Head of caudate nucleus (tissue), 42 donors: ENCODE measurements around the gene CCNL1.
"Not testable (repeated sequence)": the region's sequence is repeated elsewhere in the genome, so short reads cannot be mapped to it uniquely, and the experiment has no call there.

Source experiments
- DNase-seq, 42 donors: peaks; one replicate each; pipeline versions ENCODE4 v3.0.0 to v3.0.0-alpha.2; 2020 to 2021; ENCODE audit warnings: mixed read lengths in 7 of 42
- intact Hi-C: fragments of 100-400 bp; cut with DNase I; formaldehyde crosslinking; loops from one replicate; pipeline ENCODE4 v1.15.0; 2022

CCNL1 gene

GRCh38 chr3:157159762-157160657, at the start of gene CCNL1:
Gene CCNL1 (minus strand): TSS chr3:157160147. CDS start chr3:157160094, 53 bp downstream.
- peak; percentile 89 to 98 (median 96) for DNase-seq
- intact Hi-C loops: loop anchor here (1.0 kb wide), 1 partner anchor 15 kb away; no protein-coding TSS in a partner anchor

- DNase-seq: no peak
- intact Hi-C loops: loop anchor here (5.0 to 10.0 kb wide), 2 partner anchors 150 to 287 kb away; no protein-coding TSS in a partner anchor
Measured at GRCh38 chr3:157204880-157205279, 44.9 kb upstream of the CCNL1 start.

DNA sequence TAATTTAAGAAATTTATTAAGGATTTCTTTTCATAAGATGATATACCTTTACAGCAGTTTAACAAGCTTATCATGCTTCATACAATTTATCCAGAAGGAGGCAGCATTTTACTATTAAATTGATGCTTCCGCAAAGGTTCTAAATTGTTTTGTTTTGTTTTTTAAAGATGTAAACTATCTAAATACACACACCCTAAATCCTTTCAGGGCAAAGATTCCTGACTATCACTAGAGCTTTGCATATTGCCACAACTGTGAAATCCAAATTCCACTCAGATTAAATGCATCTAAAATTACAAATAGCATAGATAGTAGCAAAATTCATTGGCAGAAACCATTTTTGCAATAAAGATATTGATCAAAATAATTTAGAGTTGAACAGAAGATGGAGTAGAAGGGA, 44.5 kb upstream of the CCNL1 start:
- intact Hi-C loops: loop anchor here (5.0 to 10.0 kb wide), 2 partner anchors 150 to 288 kb away; no protein-coding TSS in a partner anchor
- DNase-seq: no peak

DNA sequence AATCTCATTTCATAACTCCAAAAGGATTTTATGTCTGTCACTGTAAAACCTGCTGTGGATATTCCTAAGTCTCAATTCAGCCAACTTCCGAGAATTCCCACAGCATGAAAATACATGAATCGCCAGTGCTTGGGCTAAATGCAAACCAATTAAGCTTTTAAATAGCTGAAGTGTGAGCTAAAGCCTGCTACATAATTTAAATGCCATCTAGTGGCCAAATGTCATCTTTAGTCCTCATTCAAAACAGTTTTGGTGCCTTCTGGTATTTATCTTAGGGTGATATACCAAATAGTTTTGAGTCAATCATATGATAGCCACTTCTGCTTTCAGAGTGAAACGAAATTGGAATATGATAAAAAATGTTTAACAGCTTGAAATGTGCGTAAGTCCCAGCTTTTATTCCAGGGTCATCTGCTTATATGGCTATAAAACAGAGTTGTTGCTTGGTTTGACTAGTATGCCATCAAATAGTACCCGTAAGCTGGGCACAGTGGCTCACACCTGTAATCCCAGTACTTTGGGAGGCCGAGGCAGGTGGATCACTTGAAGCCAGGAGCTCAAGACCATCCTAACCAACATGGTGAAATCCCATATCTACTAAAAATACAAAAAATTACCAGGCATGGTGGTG, 41.8 kb upstream of the CCNL1 start:
- intact Hi-C loops: loop anchor here (5.0 to 10.0 kb wide), 2 partner anchors 153 to 291 kb away; no protein-coding TSS in a partner anchor

DNA sequence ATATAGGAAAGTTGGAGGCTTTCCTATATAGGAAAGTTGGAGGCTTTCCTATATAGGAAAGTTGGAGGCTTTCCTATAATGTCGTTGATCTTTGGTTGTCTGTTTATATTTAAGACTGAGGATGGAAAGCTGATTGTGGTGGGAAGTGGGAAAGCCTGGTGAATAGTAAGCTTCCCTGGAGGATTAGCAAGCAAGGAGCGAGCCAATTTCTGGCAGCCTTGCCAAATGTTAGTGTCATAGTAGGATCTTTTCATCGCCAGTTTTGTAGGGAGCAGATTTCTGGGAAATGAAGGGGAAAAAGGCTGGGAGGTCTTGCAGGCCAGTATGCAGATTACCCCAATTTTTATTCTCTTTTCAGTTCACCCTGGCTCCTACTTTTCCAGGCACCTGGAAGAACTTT, 39.9 kb upstream of the CCNL1 start:
- no peak for DNase-seq
- intact Hi-C loops: loop anchor here (5.0 to 10.0 kb wide), 2 partner anchors 155 to 292 kb away; no protein-coding TSS in a partner anchor

More for the DNA sequence above, 41.8 kb upstream of the CCNL1 start:
- DNase-seq: peak in 2 of 42 donors; percentile 4 to 33

GRCh38 chr3:157195965-157196364, 36.0 kb upstream of the CCNL1 start:
- DNase-seq: no peak
- intact Hi-C loops: no loop called here

- intact Hi-C loops, DNase-seq: not testable (repeated sequence)
Measured at GRCh38 chr3:157191149-157191548, 31.2 kb upstream of the CCNL1 start.

DNA sequence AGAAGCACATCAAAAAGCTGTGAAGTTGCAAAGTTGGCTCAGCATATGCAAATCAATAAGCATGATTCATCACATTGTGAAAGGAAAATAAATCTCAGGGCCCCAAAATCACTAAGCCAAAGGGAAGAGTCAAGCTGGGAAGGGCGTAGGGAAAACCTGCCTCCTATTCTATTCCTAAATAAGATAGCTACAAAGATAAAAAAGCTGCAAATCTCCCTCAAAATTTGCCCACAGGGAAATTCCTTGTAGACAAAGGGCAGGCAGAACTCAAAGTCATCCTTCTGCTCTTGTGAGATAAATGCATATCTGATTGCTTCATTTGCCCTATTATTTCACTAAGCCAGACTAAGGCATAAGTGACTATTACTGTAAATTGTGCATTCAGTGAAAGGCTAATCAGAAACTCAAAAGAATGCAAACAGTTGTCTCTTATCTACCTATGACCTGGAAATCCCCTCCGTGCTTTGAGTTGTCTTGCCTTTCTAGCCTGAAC, 30.5 kb upstream of the CCNL1 start:
- DNase-seq: no peak
- intact Hi-C loops: no loop called here

DNA sequence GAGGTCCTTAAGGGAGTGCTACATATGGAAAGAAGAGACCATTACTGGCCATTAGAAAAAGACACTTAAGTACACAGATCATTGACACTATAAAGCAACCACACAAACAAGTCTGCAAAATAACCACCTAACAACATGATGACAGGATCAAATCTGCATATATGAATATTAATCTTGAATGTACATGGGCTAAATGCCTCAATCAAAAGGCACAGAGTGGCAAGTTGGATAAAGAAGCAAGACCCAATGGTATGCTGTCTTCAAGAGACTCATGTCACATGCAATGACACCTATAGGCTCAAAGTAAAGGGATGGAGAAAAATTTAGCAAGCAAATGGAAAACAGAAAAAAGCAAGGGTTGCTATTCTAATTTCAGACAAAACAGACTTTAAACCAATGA, 28.4 kb upstream of the CCNL1 start:
- no peak for DNase-seq
- intact Hi-C loops: no loop called here

GRCh38 chr3:157182879-157183278, 22.9 kb upstream of the CCNL1 start:
- intact Hi-C loops: no loop called here
- no peak for DNase-seq

DNA sequence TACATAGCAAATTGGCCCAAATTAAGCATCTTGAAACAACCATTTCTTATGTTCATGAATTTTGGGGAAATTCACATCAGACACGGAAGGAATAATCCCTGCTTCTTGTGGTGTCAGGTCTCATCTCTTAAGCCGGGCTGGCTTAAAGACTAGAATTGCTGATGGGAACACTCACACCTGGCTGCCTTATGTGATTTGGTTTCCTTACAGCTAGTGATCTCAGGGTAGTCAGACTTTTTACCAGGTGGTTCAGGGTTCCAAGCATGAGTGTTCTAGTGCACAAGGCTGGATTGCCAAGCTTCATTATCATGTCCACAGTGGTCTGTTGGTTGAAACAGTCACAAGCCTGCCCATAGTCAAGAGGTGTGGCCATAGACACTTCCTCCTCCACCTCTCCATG, 20.3 kb upstream of the CCNL1 start:
- intact Hi-C loops: no loop called here
- no peak for DNase-seq

- intact Hi-C loops: no loop called here
- DNase-seq: no peak
Measured at GRCh38 chr3:157179365-157179803, 19.4 kb upstream of the CCNL1 start.

DNA sequence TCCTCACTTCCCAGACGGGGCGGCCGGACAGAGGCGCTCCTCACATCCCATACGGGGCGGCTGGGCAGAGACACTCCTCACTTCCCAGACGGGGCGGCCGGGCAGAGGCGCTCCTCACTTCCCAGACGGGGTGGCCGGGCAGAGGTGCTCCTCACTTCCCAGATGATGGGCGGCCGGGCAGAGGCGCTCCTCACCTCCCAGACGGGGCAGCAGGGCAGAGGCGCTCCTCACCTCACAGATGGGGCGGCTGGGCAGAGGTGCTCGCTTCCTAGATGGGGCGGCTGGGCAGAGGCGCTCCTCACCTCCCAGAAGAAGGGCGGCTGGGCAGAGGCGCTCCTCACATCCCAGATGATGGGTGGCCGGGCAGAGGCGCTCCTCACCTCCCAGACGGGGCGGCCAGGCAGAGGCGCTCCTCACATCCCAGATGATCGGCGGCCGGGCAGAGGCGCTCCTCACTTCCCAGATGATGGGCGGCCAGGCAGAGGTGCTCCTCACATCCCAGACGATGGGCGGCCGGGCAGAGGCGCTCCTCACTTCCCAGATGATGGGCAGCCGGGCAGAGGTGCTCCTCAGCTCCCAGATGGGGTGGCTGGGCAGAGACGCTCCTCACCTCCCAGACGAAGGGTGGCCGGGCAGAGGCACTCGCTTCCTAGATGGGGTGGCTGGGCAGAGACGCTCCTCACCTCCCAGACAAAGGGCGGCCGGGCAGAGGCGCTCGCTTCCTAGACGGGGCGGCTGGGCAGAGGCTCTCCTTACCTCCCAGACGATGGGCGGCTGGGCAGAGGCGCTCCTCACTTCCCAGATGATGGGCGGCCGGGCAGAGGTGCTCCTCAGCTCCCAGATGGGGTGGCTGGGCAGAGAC, 18.8 kb upstream of the CCNL1 start:
- DNase-seq, intact Hi-C loops: not testable (repeated sequence)

- intact Hi-C loops, DNase-seq: not testable (repeated sequence)
Measured at GRCh38 chr3:157177801-157178453, 18.0 kb upstream of the CCNL1 start.

GRCh38 chr3:157176934-157177333, 17.0 kb upstream of the CCNL1 start:
- intact Hi-C loops: no loop called here

GRCh38 chr3:157175691-157176507, 16.0 kb upstream of the CCNL1 start:
- intact Hi-C loops: loop anchor here (1.0 kb wide), 1 partner anchor 16 kb away; the partner anchor contains the start of gene CCNL1
- DNase-seq: peak in 8 of 42 donors; percentile 10 to 56 (median 23)

More at GRCh38 chr3:157176934-157177333, 17.0 kb upstream of the CCNL1 start:
- DNase-seq: no peak
